Common myeloid progenitor, CD34-positive (primary cell): Measurements from ENCODE around the gene TPST2.

Source experiments
- CTCF ChIA-PET: fragments of 350-600 bp; sonication (Branson Sonifier 250); formaldehyde crosslinking; loops from one replicate; lab custom pipeline; 2021; ENCODE audit warnings: antibody characterized with exemption; lab: Charles Lee
- POLR2A ChIA-PET: fragments of 350-600 bp; sonication (Branson Sonifier 250); formaldehyde crosslinking; loops from one replicate; lab custom pipeline; 2021; ENCODE audit warnings: antibody characterized with exemption; lab: Charles Lee
- DNase-seq, 3 donors: peaks; one replicate each; pipeline versions ENCODE4 v3.0.0 to v3.0.0-alpha.2; 2013
- H3K27ac ChIP-seq, 2 experiments: 1 replicate in 1 of 2; 2 replicates in 1 of 2; pipeline ENCODE4 v1.7.0; 2013; ENCODE audit warnings: inconsistent platforms in 2 of 2, low read length in 2 of 2, mild to moderate bottlenecking in 2 of 2, low read depth in 1 of 2, moderate library complexity in 1 of 2; ENCODE audit not compliant: severe bottlenecking in 2 of 2, insufficient read depth in 1 of 2, poor library complexity in 1 of 2
- H3K27me3 ChIP-seq, 5 experiments: replicated peaks in 2 of 5; 1 replicate in 3 of 5; 2 replicates in 2 of 5; pipeline versions ENCODE4 v1.6.1 to v1.7.0; 2013; ENCODE audit warnings: low read length in 4 of 5, mild to moderate bottlenecking in 2 of 5, moderate library complexity in 2 of 5, inconsistent platforms in 1 of 5; ENCODE audit not compliant: insufficient read depth in 5 of 5, control insufficient read depth in 4 of 5
- H3K36me3 ChIP-seq, 4 experiments: 1 replicate in 2 of 4; 2 replicates in 2 of 4; pipeline versions ENCODE4 v1.6.1 to v1.7.0; 2013; ENCODE audit warnings: low read length in 3 of 4, control low read depth in 1 of 4, mild to moderate bottlenecking in 1 of 4; ENCODE audit not compliant: control insufficient read depth in 4 of 4, insufficient read depth in 4 of 4
- H3K4me1 ChIP-seq, 4 experiments: 1 replicate in 3 of 4; 2 replicates in 1 of 4; pipeline versions ENCODE4 v1.6.1 to v1.7.1; 2013; ENCODE audit warnings: low read length in 3 of 4, mild to moderate bottlenecking in 3 of 4, control low read depth in 1 of 4, inconsistent platforms in 1 of 4, moderate library complexity in 1 of 4; ENCODE audit not compliant: control insufficient read depth in 4 of 4, insufficient read depth in 4 of 4; ENCODE audit errors: control extremely low read depth in 1 of 4
- H3K4me3 ChIP-seq, 7 experiments: 1 replicate in 4 of 7; 2 replicates in 3 of 7; pipeline versions ENCODE4 v1.5.1 to v1.7.0; 2013; ENCODE audit warnings: mild to moderate bottlenecking in 7 of 7, low read length in 6 of 7, moderate library complexity in 6 of 7, inconsistent platforms in 2 of 7, low read depth in 2 of 7, control low read depth in 1 of 7; ENCODE audit not compliant: insufficient read depth in 4 of 7, control insufficient read depth in 1 of 7; ENCODE audit errors: extremely low read depth in 1 of 7
- H3K9me3 ChIP-seq, 5 experiments: 1 replicate in 4 of 5; 2 replicates in 1 of 5; pipeline versions ENCODE4 v1.6.1 to v1.7.1; 2013; ENCODE audit warnings: low read length in 4 of 5, mild to moderate bottlenecking in 2 of 5, inconsistent platforms in 1 of 5, low read depth in 1 of 5, moderate library complexity in 1 of 5; ENCODE audit not compliant: control insufficient read depth in 4 of 5, insufficient read depth in 2 of 5; ENCODE audit errors: control extremely low read depth in 1 of 5
- WGBS: methylation state at CpG from one replicate; pipeline ENCODE4 v1.1.5; 2013; ENCODE audit not compliant: insufficient coverage; 5-methylcytosine and 5-hydroxymethylcytosine counted together

Gene TPST2

DNA sequence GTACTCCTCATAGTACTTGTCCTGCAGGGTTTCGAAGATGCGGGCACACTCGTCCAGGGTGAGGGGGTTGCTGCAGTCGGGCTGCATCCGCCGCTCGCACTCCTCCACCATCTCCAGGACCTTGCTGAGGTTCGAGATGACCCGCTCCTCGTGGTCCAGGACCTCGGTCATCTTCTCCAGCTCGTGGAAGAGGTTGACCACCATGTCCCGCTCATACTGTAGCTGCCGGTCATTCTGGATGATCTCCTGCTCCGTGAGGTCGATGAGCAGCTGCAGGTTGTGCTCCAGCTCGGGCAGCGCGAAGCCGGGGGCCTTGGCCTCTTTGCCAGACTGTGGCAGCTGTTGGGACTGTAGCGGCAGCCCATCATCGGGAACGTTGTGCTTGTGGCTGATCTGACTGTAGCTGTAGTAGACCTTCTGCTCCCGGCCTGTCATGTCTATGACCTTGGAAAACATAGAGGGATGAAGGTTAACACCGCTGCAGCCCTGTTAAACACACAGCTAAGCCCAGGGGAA, 90.7 kb downstream of the TPST2 start:
- Histone ChIP-seq H3K27ac (no peak overlapping the region), H3K27me3 (no peaks in the 10 kb centered on the region), H3K4me1 (peaks cover 11 to 20% (median 19%) of the 10 kb centered on the region in 4 experiments), H3K36me3 (peaks cover 38 to 76% (median 64%) of the 10 kb centered on the region in 4 experiments), H3K4me3 (no peak overlapping the region), H3K9me3 (no peaks in the 10 kb centered on the region)
- CTCF ChIA-PET: interaction anchor here (1.2 to 1.8 kb wide), 2 partner anchors 12 to 144 kb away, joined by 3 to 4 read pairs; no protein-coding TSS in a partner anchor
- WGBS: 90% methylated on average over 24 of the region's 25 CpGs
- POLR2A ChIA-PET: interaction anchor here (0.5 to 2.7 kb wide), 2 partner anchors 15 to 1439 kb away, joined by 3 to 8 read pairs; partner anchors contain the start of genes HPS4 and SRRD
- no peak for DNase-seq

DNA sequence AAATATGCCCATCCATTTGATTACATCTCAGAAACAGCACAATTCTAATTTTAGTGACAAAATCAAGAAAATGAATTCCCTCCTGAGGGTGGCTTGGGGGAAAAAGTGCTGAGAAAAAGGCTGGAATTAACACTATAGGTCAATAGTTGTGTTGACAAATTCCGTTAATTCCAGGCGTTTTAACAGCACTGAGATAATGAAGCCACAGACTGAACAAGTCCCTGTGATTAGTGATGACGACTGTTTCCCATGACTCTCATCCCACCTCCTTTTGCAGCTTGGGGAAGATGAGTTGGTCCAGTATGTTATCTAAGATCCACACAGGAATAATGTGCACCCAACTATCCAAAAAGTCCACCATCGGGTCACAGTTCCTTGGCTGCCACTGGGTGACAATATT, 93.5 kb downstream of the TPST2 start:
- WGBS: no CpG with 5 or more reads among the region's 4 CpGs
- ChIA-PET CTCF (interaction anchor here (1.3 kb wide), 1 partner anchor 170 kb away, joined by 3 read pairs; no protein-coding TSS in a partner anchor), POLR2A (interaction anchor here (2.7 kb wide), 1 partner anchor 13 kb away, joined by 8 read pairs; the partner anchor contains the start of genes HPS4 and SRRD)
- no peaks in the 10 kb centered on the region for H3K27me3 ChIP-seq
- DNase-seq: no peak
- peaks cover 43 to 81% (median 71%) of the 10 kb centered on the region in 4 experiments for H3K36me3 ChIP-seq
- H3K4me3 ChIP-seq: no peak overlapping the region
- H3K9me3 ChIP-seq: no peaks in the 10 kb centered on the region
- H3K27ac ChIP-seq: no peak overlapping the region
- no peaks in the 10 kb centered on the region for H3K4me1 ChIP-seq

DNA sequence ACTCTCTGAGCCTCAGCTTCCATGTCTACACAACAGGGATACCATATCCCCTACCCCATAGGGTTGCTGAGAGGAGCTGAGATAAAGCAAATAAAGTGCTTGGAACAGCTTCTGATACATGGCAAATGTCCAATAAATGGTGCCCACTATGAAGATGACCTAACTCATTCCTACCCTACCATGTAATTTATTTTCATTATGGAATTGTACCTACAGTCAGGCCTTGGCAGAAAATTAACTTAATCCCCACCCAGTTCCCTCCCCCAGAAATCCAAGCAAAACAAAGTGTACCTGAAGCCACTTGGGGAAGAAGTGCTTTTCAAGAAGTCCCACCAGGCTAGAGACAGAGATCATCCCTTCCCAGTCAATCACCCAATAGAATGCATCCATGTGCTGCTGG, 95.4 kb downstream of the TPST2 start:
- ChIA-PET CTCF (interaction anchor here (1.6 to 2.0 kb wide), 2 partner anchors 8 to 10 kb away, joined by 11 read pairs; partner anchors contain the start of genes HPS4 and SRRD), POLR2A (no interaction called here)
- Histone ChIP-seq H3K27ac (no peak overlapping the region), H3K36me3 (peaks cover 49 to 85% (median 69%) of the 10 kb centered on the region in 4 experiments), H3K4me3 (no peak overlapping the region), H3K9me3 (no peaks in the 10 kb centered on the region), H3K27me3 (no peaks in the 10 kb centered on the region), H3K4me1 (no peaks in the 10 kb centered on the region)
- DNase-seq: no peak

DNA sequence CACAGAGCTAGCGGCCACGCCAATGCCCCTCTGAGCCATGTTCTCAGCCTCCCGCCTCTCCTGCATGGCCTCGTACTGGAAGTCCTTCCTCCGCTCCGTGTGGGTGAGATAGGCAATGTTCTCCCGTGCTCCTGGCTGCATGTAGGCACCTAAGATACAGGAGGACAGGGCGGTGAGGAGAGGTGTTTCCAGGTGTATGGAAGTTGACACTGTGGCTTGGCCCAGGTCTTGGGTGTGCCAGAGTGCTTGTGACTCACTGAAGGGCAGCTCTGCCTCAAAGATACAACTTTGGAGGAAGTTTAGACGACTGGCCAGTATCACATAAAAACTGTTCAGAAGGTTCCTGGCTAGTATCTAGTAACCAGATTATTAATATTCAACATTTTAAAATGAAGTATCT, 97.7 kb downstream of the TPST2 start:
- CTCF ChIA-PET: interaction anchor here (1.0 to 2.7 kb wide), 5 partner anchors 9 to 174 kb away, joined by 3 to 19 read pairs (median 6); partner anchors contain the start of genes HPS4 and SRRD
- no peak for DNase-seq

DNA sequence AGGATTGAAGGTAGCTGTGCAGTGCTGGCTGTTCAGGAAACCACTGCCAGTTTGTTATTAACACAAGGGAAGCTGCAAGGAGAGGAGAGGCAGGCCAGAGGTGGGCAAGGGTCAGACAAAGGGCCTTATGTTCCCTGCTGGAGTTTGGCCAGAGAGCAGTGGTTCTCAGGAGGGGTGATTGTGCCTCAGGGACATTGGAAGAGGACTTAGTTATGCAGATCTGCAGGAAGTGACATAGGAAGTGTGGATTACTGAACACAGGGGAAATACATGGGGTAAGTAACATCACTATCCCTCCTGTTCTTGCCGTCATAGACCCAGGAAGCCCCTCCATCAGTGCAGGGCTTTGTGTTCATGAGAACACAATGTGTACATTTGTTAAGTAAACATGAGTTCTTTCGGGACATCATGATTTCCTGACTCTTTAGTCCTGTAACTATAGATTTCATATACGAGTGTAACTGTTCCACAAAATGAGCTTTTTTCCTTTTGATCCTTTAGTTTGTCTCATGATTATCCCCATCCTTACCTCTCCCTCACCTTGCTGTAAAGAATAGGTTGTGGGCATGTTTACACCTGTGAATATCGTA, 100.4 kb downstream of the TPST2 start:
- POLR2A ChIA-PET: no interaction called here
- 77% methylated on average over 2 of the region's 4 CpGs for WGBS

More for the DNA sequence above, 97.7 kb downstream of the TPST2 start:
- WGBS: 99% methylated on average over 7 of the region's 9 CpGs
- no peaks in the 10 kb centered on the region for H3K9me3 ChIP-seq
- POLR2A ChIA-PET: interaction anchor here (0.7 to 1.5 kb wide), 3 partner anchors 9 to 13 kb away, joined by 3 to 4 read pairs (median 4); partner anchors contain the start of genes HPS4 and SRRD
- H3K4me1 ChIP-seq: no peaks in the 10 kb centered on the region
- H3K36me3 ChIP-seq: peaks cover 48 to 93% (median 70%) of the 10 kb centered on the region in 4 experiments
- H3K4me3 ChIP-seq: no peak overlapping the region
- no peak overlapping the region for H3K27ac ChIP-seq
- H3K27me3 ChIP-seq: no peaks in the 10 kb centered on the region

DNA sequence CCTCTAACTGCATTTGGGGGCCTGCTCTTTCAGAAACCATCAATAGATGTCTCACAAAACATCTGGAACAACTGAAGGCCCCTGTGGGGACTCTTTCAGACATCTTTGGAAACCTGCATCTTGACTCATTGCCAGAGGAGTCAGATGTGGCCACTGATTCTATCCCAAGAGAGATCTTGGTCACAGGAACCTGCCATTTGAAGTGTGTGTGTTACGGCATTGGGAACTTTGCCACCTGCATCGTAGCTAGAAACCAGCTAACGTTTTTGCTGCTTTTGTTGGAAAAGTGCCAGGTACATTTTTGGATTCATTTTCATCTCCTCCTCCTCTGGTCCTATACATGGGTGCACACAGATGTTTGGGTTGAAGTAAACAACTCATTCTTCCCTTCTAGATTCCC, 101.9 kb downstream of the TPST2 start:
- CTCF ChIA-PET: no interaction called here
- Histone ChIP-seq H3K4me1 (peaks cover 11 to 20% (median 16%) of the 10 kb centered on the region in 4 experiments), H3K36me3 (peaks cover 15 to 66% (median 39%) of the 10 kb centered on the region in 4 experiments), H3K9me3 (no peaks in the 10 kb centered on the region), H3K27ac (no peak overlapping the region), H3K27me3 (no peaks in the 10 kb centered on the region), H3K4me3 (no peak overlapping the region)
- POLR2A ChIA-PET: no interaction called here
- no peak for DNase-seq
- WGBS: 80% methylated on average over 3 of the region's 3 CpGs

More for the DNA sequence above, 100.4 kb downstream of the TPST2 start:
- no peak overlapping the region for H3K27ac ChIP-seq
- DNase-seq: no peak
- H3K36me3 ChIP-seq: peaks cover 29 to 80% (median 51%) of the 10 kb centered on the region in 4 experiments
- peaks cover 5 to 13% (median 9%) of the 10 kb centered on the region in 4 experiments for H3K4me1 ChIP-seq
- CTCF ChIA-PET: interaction anchor here (1.0 kb wide), 1 partner anchor 14 kb away, joined by 3 read pairs; no protein-coding TSS in a partner anchor
- H3K27me3 ChIP-seq: no peaks in the 10 kb centered on the region
- no peaks in the 10 kb centered on the region for H3K9me3 ChIP-seq
- no peak overlapping the region for H3K4me3 ChIP-seq

DNA sequence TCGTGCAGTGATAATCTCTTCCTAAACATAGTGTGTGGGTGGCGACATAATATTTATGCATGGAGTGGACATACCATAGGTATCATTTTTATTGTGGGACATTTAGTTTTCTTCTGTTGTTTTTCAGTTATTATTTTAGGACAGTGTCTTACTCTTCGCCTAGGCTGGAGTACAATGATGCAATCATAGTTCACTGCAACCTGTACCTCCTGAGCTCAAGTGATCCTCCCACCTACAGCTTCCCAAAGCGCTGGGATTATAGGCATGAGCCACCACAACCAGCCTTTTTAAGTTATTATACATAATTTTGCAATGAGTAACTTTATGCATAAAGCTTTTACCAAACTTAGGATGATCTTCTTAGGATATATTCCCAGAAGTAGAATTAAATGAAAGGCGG, 103.5 kb downstream of the TPST2 start:
- ChIA-PET POLR2A (no interaction called here), CTCF (interaction anchor here (0.8 to 3.5 kb wide), 3 partner anchors 8 to 17 kb away, joined by 4 to 11 read pairs (median 5); no protein-coding TSS in a partner anchor)
- Histone ChIP-seq H3K4me3 (no peak overlapping the region), H3K36me3 (peaks cover 7 to 55% (median 25%) of the 10 kb centered on the region in 4 experiments), H3K27ac (no peak overlapping the region), H3K27me3 (no peaks in the 10 kb centered on the region), H3K9me3 (no peaks in the 10 kb centered on the region), H3K4me1 (peaks cover 22 to 36% (median 32%) of the 10 kb centered on the region in 4 experiments)
- no CpG with 5 or more reads among the region's 5 CpGs for WGBS
- DNase-seq: no peak
